GM19043 (cell line): ENCODE results near the gene TBC1D8.

Source experiments
- ATAC-seq: cut with Tn5 transposase; IDR thresholded peaks from one replicate; pipeline ENCODE4 v1.9.1; 2021; ENCODE audit warnings: low read depth; ENCODE audit not compliant: unreplicated experiment

Gene TBC1D8

GRCh38 chr2:101140237-101140636 is 10.9 kb downstream of the TBC1D8 start:
- no peak for ATAC-seq

- ATAC-seq = no peak
Observed at GRCh38 chr2:101139495-101139894, 11.7 kb downstream of the TBC1D8 start.

GRCh38 chr2:101135412-101136296 is 15.5 kb downstream of the TBC1D8 start:
- no peak for ATAC-seq

GRCh38 chr2:101133492-101134100 is 17.6 kb downstream of the TBC1D8 start:
- ATAC-seq = no peak

- no peak for ATAC-seq
Observed at GRCh38 chr2:101132202-101132601, 19.0 kb downstream of the TBC1D8 start.

GRCh38 chr2:101130081-101130480 is 21.1 kb downstream of the TBC1D8 start:
- ATAC-seq = no peak

GRCh38 chr2:101127319-101128056 is 23.7 kb downstream of the TBC1D8 start:
- no peak for ATAC-seq

GRCh38 chr2:101125808-101126207 is 25.4 kb downstream of the TBC1D8 start:
- no peak for ATAC-seq

GRCh38 chr2:101125374-101125773 is 25.8 kb downstream of the TBC1D8 start:
- ATAC-seq = no peak

GRCh38 chr2:101124643-101125366 is 26.4 kb downstream of the TBC1D8 start:
- ATAC-seq = no peak

- no peak for ATAC-seq
Observed at GRCh38 chr2:101123795-101124471, 27.2 kb downstream of the TBC1D8 start.

GRCh38 chr2:101121174-101121573 is 30.0 kb downstream of the TBC1D8 start:
- ATAC-seq = no peak

- no peak for ATAC-seq
Observed at GRCh38 chr2:101120124-101120996, 30.8 kb downstream of the TBC1D8 start.

- ATAC-seq = no peak
Observed at GRCh38 chr2:101119431-101119830, 31.8 kb downstream of the TBC1D8 start.

- no peak for ATAC-seq
Observed at GRCh38 chr2:101116841-101117552, 34.2 kb downstream of the TBC1D8 start.

- no peak for ATAC-seq
Observed at GRCh38 chr2:101116348-101116747, 34.8 kb downstream of the TBC1D8 start.

GRCh38 chr2:101115664-101116063 is 35.5 kb downstream of the TBC1D8 start:
- no peak for ATAC-seq

- no peak for ATAC-seq
Observed at GRCh38 chr2:101114815-101115214, 36.4 kb downstream of the TBC1D8 start.
